ENCODE results near the gene RPP30. TPM values are rescaled to one million over a fixed set of nuclear protein-coding genes. Genes with fewer than 3 reads are reported as not detected.

RPP30 gene
- total RNA-seq (2022): 27.3 and 36.6 TPM in 2 replicates
- percentile 74 among the genes with signal in this experiment for Bru-seq, nascent RNA
- percentile 66 among the genes with signal in this experiment for BruChase-seq, experiment 1, labeled RNA remaining after a 6-hour chase
- percentile 62 among the genes with signal in this experiment for BruChase-seq, experiment 2, labeled RNA remaining after a 2-hour chase
- long read RNA-seq, transcript RPP30-202 (11 exons, 2,589 nt): major isoform, 22 of 34 reads
- long read RNA-seq, partial matches to known transcripts: 1 of 34 reads
- long read RNA-seq, other reads (novel, unspliced or antisense): 11 of 34 reads

DNA sequence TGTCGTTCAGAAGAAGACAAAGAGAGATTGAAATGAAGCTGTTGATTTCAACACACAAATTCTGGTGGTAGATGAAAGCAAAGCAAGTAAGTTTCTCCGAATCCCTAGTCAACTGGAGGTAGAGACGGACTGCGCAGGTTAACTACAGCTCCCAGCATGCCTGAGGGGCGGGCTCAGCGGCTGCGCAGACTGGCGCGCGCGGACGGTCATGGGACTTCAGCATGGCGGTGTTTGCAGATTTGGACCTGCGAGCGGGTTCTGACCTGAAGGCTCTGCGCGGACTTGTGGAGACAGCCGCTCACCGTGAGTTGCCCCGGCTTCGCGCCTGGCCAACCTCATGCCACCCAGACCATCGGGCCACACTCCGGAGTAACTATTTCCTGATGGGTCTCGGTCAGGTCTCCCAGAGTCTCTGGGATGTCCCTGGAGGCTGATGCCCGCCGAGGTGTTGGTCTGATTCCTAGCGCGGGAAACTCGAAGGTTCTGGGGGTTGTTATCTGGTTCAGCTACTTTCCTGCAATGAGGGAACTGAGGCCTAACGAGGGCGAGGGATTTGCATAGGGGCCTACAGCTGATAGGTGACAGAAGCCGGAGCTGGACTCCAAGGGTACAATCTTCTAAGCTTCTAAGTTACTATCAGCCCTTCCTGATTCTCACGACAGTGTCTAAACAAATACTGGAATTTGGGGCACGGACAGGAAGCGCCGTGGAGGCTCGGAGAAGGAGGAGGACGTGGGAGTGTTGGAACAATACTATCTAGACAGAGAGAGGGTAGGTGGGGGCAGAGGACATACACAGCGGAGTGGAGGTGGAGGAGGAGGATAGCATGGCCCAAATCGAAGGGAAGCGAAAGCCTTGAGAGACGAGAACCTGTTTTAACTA, at the start of gene RPP30:
Gene RPP30, plus strand, starts transcription at position 209 of the 882 bp plus-strand sequence. Its CDS starts 13 bp downstream, at position 222.
- H3K27ac Mint-ChIP-seq (ENCODE audit: unreplicated experiment): peak within 1 kb of the TSS; percentile 56
- TF ChIP-seq, protein P1, sequence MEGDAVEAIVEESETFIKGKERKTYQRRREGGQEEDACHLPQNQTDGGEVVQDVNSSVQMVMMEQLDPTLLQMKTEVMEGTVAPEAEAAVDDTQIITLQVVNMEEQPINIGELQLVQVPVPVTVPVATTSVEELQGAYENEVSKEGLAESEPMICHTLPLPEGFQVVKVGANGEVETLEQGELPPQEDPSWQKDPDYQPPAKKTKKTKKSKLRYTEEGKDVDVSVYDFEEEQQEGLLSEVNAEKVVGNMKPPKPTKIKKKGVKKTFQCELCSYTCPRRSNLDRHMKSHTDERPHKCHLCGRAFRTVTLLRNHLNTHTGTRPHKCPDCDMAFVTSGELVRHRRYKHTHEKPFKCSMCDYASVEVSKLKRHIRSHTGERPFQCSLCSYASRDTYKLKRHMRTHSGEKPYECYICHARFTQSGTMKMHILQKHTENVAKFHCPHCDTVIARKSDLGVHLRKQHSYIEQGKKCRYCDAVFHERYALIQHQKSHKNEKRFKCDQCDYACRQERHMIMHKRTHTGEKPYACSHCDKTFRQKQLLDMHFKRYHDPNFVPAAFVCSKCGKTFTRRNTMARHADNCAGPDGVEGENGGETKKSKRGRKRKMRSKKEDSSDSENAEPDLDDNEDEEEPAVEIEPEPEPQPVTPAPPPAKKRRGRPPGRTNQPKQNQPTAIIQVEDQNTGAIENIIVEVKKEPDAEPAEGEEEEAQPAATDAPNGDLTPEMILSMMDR (IDR thresholded peaks at IDR 0.05; ENCODE audit: unreplicated experiment): no peak
- H3K36me3 Mint-ChIP-seq (ENCODE audit: insufficient read depth, unreplicated experiment): peaks cover 14% of the 10 kb centered on the region
- peaks cover 3% of the 10 kb centered on the region for H3K9me3 Mint-ChIP-seq (ENCODE audit: low read depth, unreplicated experiment)
- intact Hi-C loops (cut with micrococcal nuclease; ENCODE audit: unreplicated experiment): loop anchor here (2.0 kb wide), 1 partner anchor 121 kb away; no protein-coding TSS in a partner anchor
- peak; percentile 79 for DNase-seq
- H3K27me3 Mint-ChIP-seq (ENCODE audit: unreplicated experiment): peaks cover 33% of the 10 kb centered on the region
- peak within 1 kb of the TSS; percentile 80 for H3K4me3 Mint-ChIP-seq (ENCODE audit: low read depth, unreplicated experiment)
- peaks cover 15% of the 10 kb centered on the region for H3K4me1 Mint-ChIP-seq (ENCODE audit: low read depth, unreplicated experiment)
- CTCF ChIA-PET: interaction anchor here (0.9 to 1.1 kb wide), 2 partner anchors 10 to 17 kb away, joined by 3 to 4 read pairs; no protein-coding TSS in a partner anchor
- no TSS peak for BruUV-seq (replicated peaks)

DNA sequence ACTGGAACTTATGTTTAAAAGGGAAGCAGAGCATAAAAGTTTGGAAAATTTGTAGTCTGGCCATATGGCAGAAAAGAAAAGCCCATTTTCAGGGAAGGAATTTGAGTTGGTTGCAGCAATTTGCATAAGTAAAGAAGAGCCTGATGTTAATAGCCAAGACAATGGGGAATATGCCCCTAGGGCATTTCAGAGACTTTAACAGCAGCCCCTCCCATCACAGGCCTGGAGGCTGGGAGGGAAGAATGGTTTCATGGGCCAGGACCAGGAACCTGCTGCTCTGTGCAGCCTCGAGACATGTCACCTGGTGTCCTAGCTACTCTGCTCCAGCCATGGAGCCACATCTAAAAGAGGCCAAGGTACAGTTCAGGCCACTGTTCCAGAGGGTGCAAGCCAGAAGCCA, 49.3 kb upstream of the RPP30 start:
- TF ChIP-seq, protein P1 (IDR thresholded peaks at IDR 0.05; ENCODE audit: unreplicated experiment): no peak
- H3K27ac Mint-ChIP-seq (ENCODE audit: unreplicated experiment): no peak overlapping the region
- BruUV-seq (replicated peaks): no TSS peak
- H3K27me3 Mint-ChIP-seq (ENCODE audit: unreplicated experiment): peaks cover 28% of the 10 kb centered on the region
- H3K36me3 Mint-ChIP-seq (ENCODE audit: insufficient read depth, unreplicated experiment): no peaks in the 10 kb centered on the region
- intact Hi-C loops (cut with micrococcal nuclease; ENCODE audit: unreplicated experiment): no loop called here
- H3K4me3 Mint-ChIP-seq (ENCODE audit: low read depth, unreplicated experiment): no peak overlapping the region
- CTCF ChIA-PET: no interaction called here
- no peaks in the 10 kb centered on the region for H3K4me1 Mint-ChIP-seq (ENCODE audit: low read depth, unreplicated experiment)
- no peak for DNase-seq
- peaks cover 10% of the 10 kb centered on the region for H3K9me3 Mint-ChIP-seq (ENCODE audit: low read depth, unreplicated experiment)

DNA sequence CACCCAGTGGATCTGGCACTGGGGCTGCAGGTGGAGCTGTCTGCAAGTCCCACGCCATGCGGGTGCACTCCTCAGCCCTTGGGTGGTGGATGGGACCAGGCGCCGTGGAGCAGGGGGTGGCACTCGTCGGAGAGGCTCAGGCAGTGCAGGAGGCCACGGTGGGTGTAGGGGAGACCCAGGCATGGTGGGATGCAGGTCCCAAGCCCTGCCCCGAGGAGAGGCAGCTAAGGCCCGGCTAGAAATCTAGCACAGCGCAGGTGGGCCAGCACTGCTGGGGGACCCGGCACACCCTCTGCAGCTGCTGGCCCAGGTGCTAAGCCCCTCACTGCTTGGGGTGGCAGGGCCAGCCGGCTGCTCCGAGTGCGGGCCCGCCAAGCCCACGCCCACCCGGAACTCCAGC, 39.7 kb upstream of the RPP30 start:
- TF ChIP-seq, protein P1 (IDR thresholded peaks at IDR 0.05; ENCODE audit: unreplicated experiment): no peak
- intact Hi-C loops (cut with micrococcal nuclease; ENCODE audit: unreplicated experiment): no loop called here
- CTCF ChIA-PET: no interaction called here
- no peaks in the 10 kb centered on the region for H3K36me3 Mint-ChIP-seq (ENCODE audit: insufficient read depth, unreplicated experiment)
- no peaks in the 10 kb centered on the region for H3K4me1 Mint-ChIP-seq (ENCODE audit: low read depth, unreplicated experiment)
- no peak overlapping the region for H3K27ac Mint-ChIP-seq (ENCODE audit: unreplicated experiment)
- DNase-seq: no peak
- peaks cover 3% of the 10 kb centered on the region for H3K9me3 Mint-ChIP-seq (ENCODE audit: low read depth, unreplicated experiment)
- no TSS peak for BruUV-seq (replicated peaks)
- no peak overlapping the region for H3K4me3 Mint-ChIP-seq (ENCODE audit: low read depth, unreplicated experiment)
- H3K27me3 Mint-ChIP-seq (ENCODE audit: unreplicated experiment): peaks cover 20% of the 10 kb centered on the region

DNA sequence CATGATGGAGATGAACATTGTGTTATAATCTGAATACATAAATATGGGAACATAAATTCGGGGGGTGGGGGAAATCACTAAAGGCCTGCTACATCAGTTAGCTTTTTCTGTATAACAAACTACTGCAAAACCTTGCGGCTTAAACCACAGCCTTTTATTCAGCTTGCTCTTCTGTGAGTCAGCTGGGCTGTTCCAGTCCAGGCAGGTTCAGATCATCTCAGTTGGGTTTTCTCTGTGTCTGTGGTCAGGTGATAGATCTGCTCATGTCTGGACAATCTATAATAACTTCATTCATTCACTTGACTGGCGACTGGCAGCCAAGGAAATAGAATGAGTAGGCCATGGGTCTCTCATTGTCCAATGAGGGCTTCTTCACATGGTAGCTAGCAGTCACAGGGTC, 37.4 kb upstream of the RPP30 start:
- H3K36me3 Mint-ChIP-seq (ENCODE audit: insufficient read depth, unreplicated experiment): no peaks in the 10 kb centered on the region
- no peak overlapping the region for H3K27ac Mint-ChIP-seq (ENCODE audit: unreplicated experiment)
- no peak overlapping the region for H3K4me3 Mint-ChIP-seq (ENCODE audit: low read depth, unreplicated experiment)
- no peak for DNase-seq
- no TSS peak for BruUV-seq (replicated peaks)
- intact Hi-C loops (cut with micrococcal nuclease; ENCODE audit: unreplicated experiment): no loop called here
- H3K4me1 Mint-ChIP-seq (ENCODE audit: low read depth, unreplicated experiment): no peaks in the 10 kb centered on the region
- peaks cover 24% of the 10 kb centered on the region for H3K27me3 Mint-ChIP-seq (ENCODE audit: unreplicated experiment)
- H3K9me3 Mint-ChIP-seq (ENCODE audit: low read depth, unreplicated experiment): no peaks in the 10 kb centered on the region
- CTCF ChIA-PET: no interaction called here
- TF ChIP-seq, protein P1 (IDR thresholded peaks at IDR 0.05; ENCODE audit: unreplicated experiment): no peak
